Thyroid gland (tissue), 4 donors: ENCODE measurements around the gene CSPG4. TPM values are rescaled to one million over a fixed set of nuclear protein-coding genes. Genes with fewer than 3 reads are reported as not detected.

Experiments
- DNase-seq, 2 donors: peaks; one replicate each; pipeline ENCODE4 v3.0.0-alpha.2; 2019
- H3K27ac ChIP-seq, 3 donors: fragments of 200-600 bp; sonication (generic); 1 replicate in 2 of 3; 2 replicates in 1 of 3; pipeline ENCODE4 v1.5.1; 2016 to 2019; ENCODE audit warnings: mild to moderate bottlenecking in 1 of 3, moderate library complexity in 1 of 3
- H3K27me3 ChIP-seq: fragments of 200-600 bp; sonication (generic); one replicate; pipeline ENCODE4 v1.5.1; 2019
- H3K36me3 ChIP-seq, 2 donors: fragments of 200-600 bp; sonication (generic); one replicate each; pipeline ENCODE4 v1.5.1; 2016 to 2019
- H3K4me1 ChIP-seq, 2 donors: fragments of 200-600 bp; sonication (generic); one replicate each; pipeline ENCODE4 v1.5.1; 2017 to 2019
- H3K4me3 ChIP-seq, 3 donors: fragments of 200-600 bp; sonication (generic); replicated peaks in 1 of 3; 1 replicate in 2 of 3; 2 replicates in 1 of 3; pipeline ENCODE4 v1.5.1; 2016; ENCODE audit warnings: mild to moderate bottlenecking in 1 of 3
- H3K9me3 ChIP-seq: fragments of 200-600 bp; sonication (generic); one replicate; pipeline ENCODE4 v1.5.1; 2017
- CTCF ChIP-seq, 6 experiments: fragments of 200-600 bp in 3 of 6; fragments of 450-650 bp in 3 of 6; sonication (generic) in 3 of 6; IDR thresholded peaks; one replicate each; pipeline ENCODE4 v1.5.1; 2016 to 2019; ENCODE audit warnings: antibody characterized with exemption in 6 of 6, mild to moderate bottlenecking in 2 of 6, inconsistent platforms in 1 of 6, moderate library complexity in 1 of 6
- POLR2A ChIP-seq, 2 donors: fragments of 450-650 bp; IDR thresholded peaks; one replicate each; pipeline ENCODE4 v1.6.1; 2017; ENCODE audit warnings: antibody characterized with exemption in 2 of 2, mild to moderate bottlenecking in 2 of 2, moderate library complexity in 1 of 2
- WGBS, 2 donors: methylation state at CpG; one replicate each; pipeline ENCODE4 v1.1.5; 2017; 5-methylcytosine and 5-hydroxymethylcytosine counted together
- intact Hi-C: fragments of 100-400 bp; cut with DNase I; formaldehyde crosslinking; loops from one replicate; pipeline ENCODE4 v1.15.1; 2023
- total RNA-seq, 4 donors: library from RNA; depleted of rRNA; stranded (reverse); fragments of >200 nt; gene quantifications; one replicate each; pipeline ENCODE4 v1.2.3, GENCODE V29; 2016

Gene CSPG4
- total RNA-seq, 4 donors from 2014 or later = 2.4 to 10.5 (median 3.2) TPM

DNA sequence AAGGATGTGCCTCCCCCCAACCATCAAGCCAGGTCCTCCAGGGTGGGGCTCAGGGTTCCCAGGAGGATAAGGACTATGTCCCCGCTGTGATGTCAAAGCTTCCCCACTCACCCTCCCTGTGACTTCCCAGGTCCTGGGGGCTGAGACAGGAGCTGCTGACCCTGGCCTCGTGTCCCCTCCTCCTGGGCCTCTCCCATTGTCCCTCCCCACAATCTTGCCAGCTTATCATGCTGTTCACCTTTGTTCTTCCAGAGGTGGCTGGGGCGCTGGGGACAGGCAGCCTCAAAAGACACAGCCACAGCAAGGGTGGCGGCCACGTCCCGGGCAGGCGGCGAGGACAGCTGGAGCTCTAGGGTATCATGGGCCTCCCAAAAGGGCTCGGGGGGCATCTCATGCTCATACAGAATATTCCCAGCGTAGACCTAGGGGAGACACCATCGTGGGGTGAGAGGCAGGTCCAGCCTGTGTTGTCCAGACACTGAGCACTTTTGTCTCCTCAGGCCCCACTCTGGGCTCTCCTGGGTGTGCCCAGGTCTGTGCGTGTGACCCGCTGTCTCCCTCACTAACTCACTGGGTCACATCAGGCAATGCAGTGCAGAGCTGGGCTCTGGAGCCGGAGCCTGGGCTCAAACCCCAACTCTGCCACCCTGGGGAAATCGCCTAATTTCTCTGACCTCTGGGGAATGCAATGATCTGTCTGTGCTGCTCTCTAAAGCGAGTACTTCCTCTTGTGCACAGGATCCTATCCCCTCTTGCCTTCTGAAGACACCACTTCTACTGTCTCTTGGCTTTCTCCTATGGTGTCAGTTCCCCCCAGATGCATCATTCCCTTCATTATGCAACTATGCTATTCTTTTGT, 35.0 kb downstream of the CSPG4 start:
- H3K4me3 ChIP-seq = no peak overlapping the region
- WGBS, 2 donors = 84 to 93% methylated on average over 15 to 16 of the region's 16 CpGs
- TF ChIP-seq POLR2A (IDR thresholded peaks at IDR 0.05) = no peak
- no peak for TF ChIP-seq CTCF (IDR thresholded peaks at IDR 0.05)
- H3K27me3 ChIP-seq = no peaks in the 10 kb centered on the region
- no peak overlapping the region for H3K27ac ChIP-seq
- no peak for DNase-seq
- intact Hi-C loops = no loop called here
- H3K9me3 ChIP-seq = no peaks in the 10 kb centered on the region
- peaks cover 14 to 20% of the 10 kb centered on the region in 2 donors for H3K4me1 ChIP-seq
- H3K36me3 ChIP-seq = no peaks in the 10 kb centered on the region

DNA sequence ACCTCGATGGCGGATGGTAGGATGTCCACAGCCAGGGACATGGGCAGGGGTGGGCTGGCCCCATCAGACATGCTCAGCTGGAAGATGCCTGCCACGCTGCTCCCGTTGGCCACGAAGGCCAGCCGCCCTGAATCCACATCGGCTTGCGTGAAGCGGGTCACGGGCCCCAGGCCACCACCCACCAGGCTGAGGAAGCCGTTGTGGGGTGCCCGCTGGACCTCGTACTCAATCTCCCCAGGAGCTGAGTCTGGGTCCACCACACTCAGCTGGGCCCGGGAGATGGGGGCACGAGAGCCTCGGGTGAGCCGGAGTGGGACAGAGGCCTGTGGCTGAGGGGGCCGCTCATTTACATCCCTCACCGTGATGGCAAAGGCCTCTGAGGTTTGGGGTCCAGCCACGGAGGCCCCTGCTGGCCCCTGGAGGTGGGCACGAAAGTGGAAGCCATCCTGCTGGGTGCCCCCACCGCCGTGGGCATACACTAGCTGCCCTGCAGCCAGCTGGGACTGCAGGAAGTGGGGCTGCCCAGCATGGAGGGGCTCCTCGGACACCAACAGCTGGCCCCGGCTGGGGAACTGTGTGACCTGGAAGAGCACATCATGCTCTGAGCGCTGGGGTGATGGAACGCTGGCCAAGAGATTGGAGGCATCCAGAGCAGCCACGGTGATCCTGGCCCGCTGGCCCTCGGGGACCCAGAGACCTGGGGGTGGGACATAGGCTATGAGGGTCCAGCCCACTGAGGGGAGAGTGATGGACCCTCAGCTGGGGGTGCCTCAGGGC, 35.8 kb downstream of the CSPG4 start:
- intact Hi-C loops = no loop called here
- Histone ChIP-seq H3K9me3 (no peaks in the 10 kb centered on the region), H3K4me1 (peaks cover 18 to 28% of the 10 kb centered on the region in 2 donors), H3K4me3 (no peak overlapping the region), H3K27me3 (no peaks in the 10 kb centered on the region), H3K36me3 (no peaks in the 10 kb centered on the region), H3K27ac (no peak overlapping the region)
- no peak for DNase-seq
- TF ChIP-seq CTCF (IDR thresholded peaks at IDR 0.05) (no peak), POLR2A (IDR thresholded peaks at IDR 0.05) (no peak)
- WGBS, 2 donors = 94% methylated on average over 20 of the region's 30 CpGs; no CpG with 5 or more reads in 1 of the 2 donors

DNA sequence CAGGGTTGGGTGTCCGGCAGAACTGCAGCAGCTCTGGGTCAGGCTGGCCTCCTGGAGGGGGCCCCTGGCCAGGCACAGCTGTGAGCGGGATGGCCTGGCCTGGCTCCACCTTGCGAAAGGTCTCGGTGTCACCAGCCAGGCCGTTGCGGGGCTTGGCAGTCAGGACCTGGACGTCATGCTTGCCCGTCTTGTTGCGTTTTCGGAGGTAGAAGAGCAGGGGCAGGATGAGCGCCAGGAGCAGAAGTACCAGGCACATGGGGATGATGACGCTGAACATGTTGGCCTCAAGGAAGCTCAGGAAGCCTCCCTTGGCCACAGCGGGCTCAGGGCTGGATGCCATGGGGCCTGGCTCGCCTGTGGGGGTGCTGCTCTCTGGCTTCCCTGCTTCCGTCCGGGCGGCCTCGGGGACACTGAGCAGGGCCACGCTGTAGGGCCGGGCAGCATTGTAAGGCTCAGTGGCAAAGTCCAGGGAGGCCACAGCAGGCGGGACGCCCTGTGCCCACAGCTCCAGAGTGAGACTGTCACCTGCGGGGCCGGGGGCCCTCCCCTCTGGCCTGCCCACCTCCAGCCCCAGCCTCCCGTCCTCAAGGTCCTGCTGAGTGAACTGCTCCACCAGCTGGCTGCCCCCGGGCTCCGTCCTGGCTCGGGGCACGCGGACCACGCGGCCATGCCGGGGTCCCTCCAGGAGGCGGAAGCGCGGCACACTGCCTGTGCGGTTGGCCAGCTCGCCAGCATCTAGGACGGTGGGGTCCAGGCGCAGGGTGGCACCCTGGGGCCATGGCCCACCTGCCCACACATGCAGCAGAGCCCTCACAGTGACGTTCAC, 36.9 kb downstream of the CSPG4 start:
- intact Hi-C loops = no loop called here
- TF ChIP-seq CTCF (IDR thresholded peaks at IDR 0.05) = no peak
- TF ChIP-seq POLR2A (IDR thresholded peaks at IDR 0.05) = no peak
- no peak overlapping the region for H3K27ac ChIP-seq
- H3K27me3 ChIP-seq = no peaks in the 10 kb centered on the region
- no peaks in the 10 kb centered on the region for H3K9me3 ChIP-seq
- no peak overlapping the region for H3K4me3 ChIP-seq
- WGBS, 2 donors = 89 to 93% methylated on average over 6 to 19 of the region's 41 CpGs
- peaks cover 18 to 28% of the 10 kb centered on the region in 2 donors for H3K4me1 ChIP-seq
- no peak for DNase-seq
- no peaks in the 10 kb centered on the region for H3K36me3 ChIP-seq

- no peak overlapping the region for H3K27ac ChIP-seq
- H3K36me3 ChIP-seq = no peaks in the 10 kb centered on the region
- H3K4me3 ChIP-seq = no peak overlapping the region
- no peak for TF ChIP-seq POLR2A (IDR thresholded peaks at IDR 0.05)
- no peak for TF ChIP-seq CTCF (IDR thresholded peaks at IDR 0.05)
- no peak for DNase-seq
- H3K27me3 ChIP-seq = no peaks in the 10 kb centered on the region
- WGBS, 2 donors = 94 to 96% methylated on average over 7 of the region's 8 CpGs
- intact Hi-C loops = no loop called here
- no peaks in the 10 kb centered on the region for H3K9me3 ChIP-seq
- H3K4me1 ChIP-seq = peaks cover 18 to 28% of the 10 kb centered on the region in 2 donors
These were observed 38.3 kb downstream of the CSPG4 start for GRCh38 chr15:75674366-75674765.
